ENCODE measurements around the gene ARHGEF2.

The ARHGEF2 gene

DNA sequence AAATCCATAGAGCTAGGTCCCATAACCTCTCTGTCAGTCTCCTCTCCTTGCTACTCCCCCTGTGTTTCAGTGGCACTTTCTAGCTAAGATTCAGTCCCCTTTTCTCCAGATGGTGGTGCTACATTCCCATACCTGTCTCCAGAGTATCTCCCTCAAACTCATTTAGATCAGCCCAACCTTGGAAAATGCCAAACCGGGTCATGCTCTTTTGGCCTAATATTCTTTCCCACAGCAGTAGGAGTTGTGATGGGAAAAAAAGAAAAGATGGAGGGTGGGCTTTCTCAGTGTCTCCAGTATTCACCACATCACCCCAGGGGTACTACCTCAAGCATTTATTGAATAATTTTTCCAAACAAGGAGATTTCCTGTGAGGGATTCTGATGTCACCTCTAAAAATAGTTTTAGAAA lies 40.1 kb downstream of the ARHGEF2 start:
- Histone ChIP-seq H3K27me3 (ENCODE audit: insufficient read depth, low read length, poor library complexity, severe bottlenecking) (no peaks in the 10 kb centered on the region), H3F3A (ENCODE audit: low read depth) (no peaks in the 10 kb centered on the region), H4K20me1 (ENCODE audit: insufficient read depth, low read length, poor library complexity, severe bottlenecking) (peaks cover 8% of the 10 kb centered on the region), H3K4me2 (ENCODE audit: low read depth, low read length, poor library complexity, severe bottlenecking) (no peak overlapping the region), H3K4me3 (ENCODE audit: low read length, poor library complexity, severe bottlenecking) (no peak overlapping the region), H3K9ac (ENCODE audit: low read depth, low read length, poor library complexity, severe bottlenecking) (no peak overlapping the region), H3K9me2 (replicated peaks; ENCODE audit: low read depth, low read length) (no peaks in the 10 kb centered on the region), H3K36me3 (ENCODE audit: insufficient read depth, low read length) (no peaks in the 10 kb centered on the region), H3K4me1 (ENCODE audit: insufficient read depth, low read length, poor library complexity, severe bottlenecking) (peaks cover 27% of the 10 kb centered on the region), H3K9me3 (ENCODE audit: insufficient read depth, low read depth, low read length) (no peaks in the 10 kb centered on the region), H2AFZ (ENCODE audit: low read length) (no peak overlapping the region), H3K79me2 (ENCODE audit: insufficient read depth, low read length) (peaks cover 10% of the 10 kb centered on the region)
- TF ChIP-seq, protein P1, sequence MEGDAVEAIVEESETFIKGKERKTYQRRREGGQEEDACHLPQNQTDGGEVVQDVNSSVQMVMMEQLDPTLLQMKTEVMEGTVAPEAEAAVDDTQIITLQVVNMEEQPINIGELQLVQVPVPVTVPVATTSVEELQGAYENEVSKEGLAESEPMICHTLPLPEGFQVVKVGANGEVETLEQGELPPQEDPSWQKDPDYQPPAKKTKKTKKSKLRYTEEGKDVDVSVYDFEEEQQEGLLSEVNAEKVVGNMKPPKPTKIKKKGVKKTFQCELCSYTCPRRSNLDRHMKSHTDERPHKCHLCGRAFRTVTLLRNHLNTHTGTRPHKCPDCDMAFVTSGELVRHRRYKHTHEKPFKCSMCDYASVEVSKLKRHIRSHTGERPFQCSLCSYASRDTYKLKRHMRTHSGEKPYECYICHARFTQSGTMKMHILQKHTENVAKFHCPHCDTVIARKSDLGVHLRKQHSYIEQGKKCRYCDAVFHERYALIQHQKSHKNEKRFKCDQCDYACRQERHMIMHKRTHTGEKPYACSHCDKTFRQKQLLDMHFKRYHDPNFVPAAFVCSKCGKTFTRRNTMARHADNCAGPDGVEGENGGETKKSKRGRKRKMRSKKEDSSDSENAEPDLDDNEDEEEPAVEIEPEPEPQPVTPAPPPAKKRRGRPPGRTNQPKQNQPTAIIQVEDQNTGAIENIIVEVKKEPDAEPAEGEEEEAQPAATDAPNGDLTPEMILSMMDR (conservative IDR thresholded peaks at IDR 0.05; ENCODE audit: low read length): peak; percentile 87
- no peak for TF ChIP-seq EZH2phosphoT487 (IDR thresholded peaks at IDR 0.05; ENCODE audit: borderline replicate concordance)

DNA sequence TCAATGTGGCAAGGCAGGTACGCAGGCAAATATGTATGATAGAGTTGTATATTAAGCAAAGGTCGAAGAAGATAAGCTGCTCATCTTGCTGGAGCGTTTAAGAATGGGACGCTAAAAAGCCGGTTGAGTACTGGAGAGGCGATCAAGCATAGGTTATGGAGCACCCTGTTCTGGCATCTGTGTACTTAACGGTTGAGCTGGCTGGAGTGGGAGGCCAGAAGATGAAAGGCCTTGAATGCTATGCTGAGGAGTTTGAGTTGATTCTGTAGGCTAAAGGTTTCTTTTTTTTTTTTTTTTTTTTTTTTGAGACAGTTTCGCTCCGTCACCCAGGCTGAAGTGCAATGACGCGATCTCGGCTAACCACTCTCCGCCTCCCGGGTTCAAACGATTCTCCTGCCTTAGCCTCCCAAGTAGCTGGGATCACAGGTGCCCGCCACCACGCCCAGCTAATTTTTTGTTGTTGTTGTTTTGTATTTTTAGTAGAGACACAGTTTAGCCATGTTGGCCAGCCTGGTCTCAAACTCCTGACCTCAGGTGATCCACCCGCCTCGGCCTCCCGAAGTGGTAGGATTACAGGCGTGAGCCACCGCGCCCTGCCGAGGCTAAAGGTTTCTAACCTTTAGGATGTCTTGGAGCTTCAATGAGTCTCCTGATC lies 43.3 kb downstream of the ARHGEF2 start:
- Histone ChIP-seq H3K4me3 (ENCODE audit: low read length, poor library complexity, severe bottlenecking) (peak overlapping the region; percentile 94), H3K9me3 (ENCODE audit: insufficient read depth, low read depth, low read length) (no peaks in the 10 kb centered on the region), H3K4me1 (ENCODE audit: insufficient read depth, low read length, poor library complexity, severe bottlenecking) (peaks cover 28% of the 10 kb centered on the region), H3K4me2 (ENCODE audit: low read depth, low read length, poor library complexity, severe bottlenecking) (peak overlapping the region; percentile 82), H4K20me1 (ENCODE audit: insufficient read depth, low read length, poor library complexity, severe bottlenecking) (peaks cover 40% of the 10 kb centered on the region), H3K9me2 (replicated peaks; ENCODE audit: low read depth, low read length) (no peaks in the 10 kb centered on the region), H3F3A (ENCODE audit: low read depth) (no peaks in the 10 kb centered on the region), H3K79me2 (ENCODE audit: insufficient read depth, low read length) (peaks cover 41% of the 10 kb centered on the region), H2AFZ (ENCODE audit: low read length) (peak overlapping the region; percentile 62), H3K9ac (ENCODE audit: low read depth, low read length, poor library complexity, severe bottlenecking) (peak overlapping the region; percentile 97), H3K36me3 (ENCODE audit: insufficient read depth, low read length) (no peaks in the 10 kb centered on the region; the same call in none of the 2 replicates), H3K27me3 (ENCODE audit: insufficient read depth, low read length, poor library complexity, severe bottlenecking) (no peaks in the 10 kb centered on the region)
- TF ChIP-seq EZH2phosphoT487 (IDR thresholded peaks at IDR 0.05; ENCODE audit: borderline replicate concordance): no peak
- TF ChIP-seq, protein P1 (conservative IDR thresholded peaks at IDR 0.05; ENCODE audit: low read length): no peak

DNA sequence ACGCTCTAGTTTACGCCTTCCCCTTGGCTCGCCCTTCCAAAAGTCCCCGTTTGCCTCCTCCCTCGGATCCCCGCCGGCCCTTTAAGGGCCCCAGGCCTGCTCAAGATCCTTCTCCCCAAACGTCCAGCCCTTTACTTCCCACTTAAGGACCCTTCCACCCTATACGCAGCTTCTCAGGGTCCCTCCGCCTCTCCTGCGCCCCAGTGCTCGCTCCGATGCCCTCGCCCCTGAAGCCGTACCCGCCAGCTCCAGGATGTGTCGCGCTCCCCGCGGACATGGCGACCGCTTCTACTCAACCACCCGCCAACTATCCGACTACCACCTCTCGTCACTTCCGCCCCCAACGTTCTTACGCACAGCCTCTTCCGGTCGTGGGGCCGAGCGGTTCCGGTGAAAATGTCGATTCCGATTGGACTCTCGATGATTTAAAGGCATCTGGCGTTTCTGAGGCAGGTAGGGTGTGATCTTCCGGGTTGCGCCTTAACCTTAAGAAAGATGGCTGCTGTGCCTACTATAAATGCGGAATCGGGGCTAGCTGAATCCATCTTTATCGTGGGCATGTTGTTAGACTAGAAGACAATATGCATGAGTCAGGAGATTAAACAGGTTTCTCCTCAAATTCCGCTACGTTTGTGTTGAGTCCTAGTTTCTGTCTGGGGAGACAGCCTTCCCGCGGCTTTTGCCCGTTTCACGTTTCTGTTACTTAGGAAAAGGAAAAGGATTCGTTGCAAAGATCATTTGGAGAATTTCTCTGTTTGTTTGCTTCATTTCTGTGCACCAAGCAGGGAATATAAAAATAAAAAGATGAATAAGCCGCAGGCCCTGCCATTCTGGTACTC lies 44.0 kb downstream of the ARHGEF2 start, which contains the start of gene KHDC4:
KHDC4 (minus strand) TSS at position 317 of the 839 bp plus-strand sequence; CDS start at position 277, 40 bp downstream.
- Histone ChIP-seq H3K4me1 (ENCODE audit: insufficient read depth, low read length, poor library complexity, severe bottlenecking) (peaks cover 30% of the 10 kb centered on the region), H3K79me2 (ENCODE audit: insufficient read depth, low read length) (peaks cover 47% of the 10 kb centered on the region), H3K36me3 (ENCODE audit: insufficient read depth, low read length) (peaks cover 3% of the 10 kb centered on the region), H2AFZ (ENCODE audit: low read length) (peak within 1 kb of the TSS; percentile 62), H3K9me2 (replicated peaks; ENCODE audit: low read depth, low read length) (no peaks in the 10 kb centered on the region), H3F3A (ENCODE audit: low read depth) (no peaks in the 10 kb centered on the region), H3K9ac (ENCODE audit: low read depth, low read length, poor library complexity, severe bottlenecking) (peak within 1 kb of the TSS; percentile 97), H3K9me3 (ENCODE audit: insufficient read depth, low read depth, low read length) (no peaks in the 10 kb centered on the region), H3K4me2 (ENCODE audit: low read depth, low read length, poor library complexity, severe bottlenecking) (peak within 1 kb of the TSS; percentile 88), H3K4me3 (ENCODE audit: low read length, poor library complexity, severe bottlenecking) (peak within 1 kb of the TSS; percentile 94), H3K27me3 (ENCODE audit: insufficient read depth, low read length, poor library complexity, severe bottlenecking) (no peaks in the 10 kb centered on the region), H4K20me1 (ENCODE audit: insufficient read depth, low read length, poor library complexity, severe bottlenecking) (peaks cover 45% of the 10 kb centered on the region)
- TF ChIP-seq, protein P1 (conservative IDR thresholded peaks at IDR 0.05; ENCODE audit: low read length): no peak
- TF ChIP-seq EZH2phosphoT487 (IDR thresholded peaks at IDR 0.05; ENCODE audit: borderline replicate concordance): no peak
